ENCODE measurements around the gene EEPD1.

Gene EEPD1

DNA sequence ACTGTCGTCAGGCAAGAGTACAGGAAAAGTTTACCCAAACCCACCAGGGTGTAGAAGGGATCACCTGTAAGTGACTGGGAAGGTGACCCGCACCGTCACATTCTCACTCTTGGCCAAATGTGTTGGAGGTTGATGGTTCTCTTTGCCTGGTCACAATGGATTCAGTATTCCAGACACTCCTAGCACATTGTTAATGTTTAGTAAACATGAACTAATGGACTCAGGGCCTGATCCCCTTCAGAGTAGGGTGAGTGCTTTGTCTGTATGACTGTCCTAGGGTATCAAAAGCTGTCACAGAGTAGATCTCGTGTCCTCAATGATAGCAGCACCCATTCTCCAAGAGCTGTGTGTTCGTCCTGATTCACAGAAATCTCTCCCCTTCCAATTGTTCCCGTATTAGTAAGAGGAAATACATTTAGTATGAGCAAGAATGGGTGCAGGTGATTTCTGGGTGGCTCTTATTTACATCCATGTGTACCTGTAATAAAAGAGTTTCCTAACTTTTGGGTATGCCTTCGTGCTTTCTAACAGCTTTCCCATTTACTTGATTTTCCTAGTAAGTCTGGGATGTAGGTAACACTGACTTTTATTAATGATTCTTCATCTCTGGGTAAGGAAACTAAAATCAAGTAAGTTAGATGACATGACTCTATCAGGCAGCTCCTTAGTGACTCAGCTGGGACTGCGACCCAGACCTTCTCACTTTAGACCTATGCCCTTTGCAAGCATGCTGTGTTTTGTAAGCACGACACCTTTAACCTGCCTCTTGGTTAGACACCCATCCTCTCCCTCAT is 4.7 kb downstream of the EEPD1 start:
- DNase-seq, result no peak

DNA sequence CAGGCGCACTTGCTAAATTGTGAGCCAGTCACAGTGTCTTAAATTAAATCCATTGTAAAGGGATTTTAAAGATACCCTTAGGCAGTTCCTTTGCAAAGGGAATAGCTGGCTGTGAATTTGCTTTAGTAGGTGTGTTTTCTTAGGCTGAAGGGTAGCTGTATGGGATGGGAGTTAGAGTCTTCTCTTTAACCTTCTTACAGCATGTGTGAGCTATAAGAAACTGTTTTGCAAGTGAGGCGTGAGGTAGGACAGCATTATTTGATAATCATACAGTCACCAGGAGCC is 5.2 kb downstream of the EEPD1 start:
- DNase-seq, result no peak

DNA sequence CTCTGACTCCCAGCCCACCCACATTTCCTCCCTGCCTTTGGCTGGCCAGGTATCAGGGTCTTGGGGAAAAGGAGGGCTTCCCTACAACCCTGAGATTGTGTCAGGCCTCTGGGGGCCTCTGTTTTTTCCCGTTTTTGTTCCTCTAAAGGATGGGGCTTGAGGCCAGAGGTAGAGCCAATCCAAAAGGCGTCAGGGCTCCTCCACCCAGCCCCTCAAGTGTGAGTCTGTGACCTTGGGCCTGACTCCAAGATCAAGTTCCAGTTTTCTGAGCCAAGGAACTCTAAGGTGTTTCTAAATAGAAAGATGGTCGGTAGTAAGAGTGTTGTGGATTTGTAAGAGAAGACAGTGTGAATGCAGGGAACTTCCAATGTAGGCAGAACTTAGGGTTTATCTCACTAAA is 6.6 kb downstream of the EEPD1 start:
- no peak for DNase-seq

DNA sequence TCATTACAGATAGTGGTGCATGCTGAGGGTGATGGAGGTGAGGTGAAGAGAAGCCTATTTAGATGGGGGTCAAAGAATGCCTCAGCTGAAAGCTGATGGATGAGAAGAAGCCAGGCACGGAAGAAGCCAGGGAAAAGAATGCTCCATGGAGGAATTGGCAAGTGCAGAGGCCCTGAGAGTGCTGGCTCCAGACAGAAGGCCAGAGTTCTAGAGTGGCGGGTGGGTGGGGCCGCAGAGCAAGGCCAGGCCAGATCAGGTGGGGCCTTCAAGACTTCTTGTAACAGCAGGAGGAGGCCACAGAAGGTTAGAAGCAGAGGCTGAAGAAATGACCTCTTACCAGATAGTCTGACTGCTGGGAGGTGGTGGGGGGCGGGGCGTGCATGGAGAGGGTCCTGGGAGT is 7.3 kb downstream of the EEPD1 start:
- DNase-seq, result no peak

DNA sequence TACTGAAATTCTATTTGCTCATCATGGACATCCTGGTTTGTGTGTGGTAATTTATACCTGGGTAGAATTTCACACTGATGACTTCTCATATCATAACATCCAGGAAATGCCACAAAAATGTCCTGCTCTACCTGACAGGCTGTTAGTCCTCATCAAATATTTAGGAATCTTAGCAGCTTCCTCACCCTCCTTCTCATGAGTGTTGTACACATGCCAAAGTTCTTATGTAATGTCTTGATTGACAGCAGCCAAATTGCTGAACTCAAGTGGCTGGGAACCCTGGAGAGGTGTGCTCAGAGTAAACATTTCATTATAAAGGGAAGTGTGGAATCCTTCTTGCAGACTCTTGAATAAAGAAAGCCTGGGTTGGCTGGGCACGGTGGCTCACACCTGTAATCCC is 8.9 kb downstream of the EEPD1 start:
- no peak for DNase-seq

DNA sequence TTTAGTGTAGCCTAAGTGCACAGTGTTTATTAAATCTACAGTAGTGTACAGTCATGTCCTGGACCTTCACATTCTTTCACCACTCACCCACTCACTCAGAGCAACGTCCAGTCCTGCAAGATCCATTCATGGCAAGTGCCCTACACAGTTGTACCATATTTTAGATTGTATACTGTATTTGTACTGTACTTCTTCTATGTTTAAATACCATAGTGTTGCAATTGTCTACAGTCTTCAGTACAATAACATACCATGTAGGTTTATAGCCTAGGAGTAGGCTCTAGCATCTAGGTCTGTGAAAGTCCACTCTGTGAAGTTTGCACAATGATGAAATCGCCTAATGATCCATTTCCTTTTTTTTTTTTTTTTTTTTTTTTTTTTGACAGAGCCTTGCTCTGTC is 12.0 kb downstream of the EEPD1 start:
- DNase-seq, result no peak

DNA sequence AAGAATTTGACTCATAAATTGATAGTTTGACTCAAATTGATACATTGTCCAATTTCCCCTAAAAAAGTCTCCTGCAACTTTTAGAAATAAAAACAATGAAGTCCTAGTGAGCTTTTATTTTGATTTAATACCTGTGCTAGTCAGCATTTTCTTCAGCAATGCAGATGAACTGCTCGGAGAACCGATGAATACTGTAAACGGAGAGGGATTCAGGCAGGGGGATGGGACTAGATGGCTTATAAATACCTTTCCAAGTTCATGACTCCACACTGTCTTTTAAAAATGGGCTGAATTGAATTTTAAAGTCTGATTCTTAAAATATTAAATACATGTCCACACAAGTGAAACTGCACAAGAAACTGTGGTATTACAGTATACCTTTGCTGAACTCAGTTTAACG is 12.7 kb downstream of the EEPD1 start:
- DNase-seq, result no peak

DNA sequence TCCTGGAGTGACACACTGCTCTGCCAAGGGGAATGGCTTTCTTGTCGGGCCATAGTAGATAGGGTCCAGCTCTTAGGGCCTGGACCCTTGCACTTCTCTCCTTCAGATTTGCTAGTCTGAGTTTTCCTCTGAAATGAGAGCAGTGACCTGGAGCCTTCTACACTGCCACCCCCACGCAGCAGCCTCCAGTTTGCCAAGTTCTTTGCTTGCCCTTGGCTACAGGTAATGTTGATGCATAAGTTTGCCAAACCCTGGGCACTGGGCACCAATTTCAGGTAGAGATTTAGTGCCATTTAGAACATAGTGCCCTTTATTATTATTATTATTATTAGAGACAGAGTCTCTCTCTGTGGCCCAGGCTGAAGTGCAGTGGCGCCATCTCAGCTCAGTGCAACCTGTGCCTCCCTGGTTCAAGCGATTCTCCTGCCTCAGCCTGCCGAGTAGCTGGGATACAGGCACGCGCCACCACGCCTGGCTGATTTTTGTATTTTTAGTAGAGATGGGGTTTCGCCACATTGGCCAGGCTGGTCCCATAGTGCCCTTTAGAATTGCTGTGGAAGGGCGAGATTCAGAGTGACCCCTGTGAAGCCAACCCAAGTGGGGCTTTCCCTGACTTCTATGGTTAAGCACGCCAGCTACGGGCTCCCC is 14.5 kb downstream of the EEPD1 start:
- DNase-seq, result no peak

DNA sequence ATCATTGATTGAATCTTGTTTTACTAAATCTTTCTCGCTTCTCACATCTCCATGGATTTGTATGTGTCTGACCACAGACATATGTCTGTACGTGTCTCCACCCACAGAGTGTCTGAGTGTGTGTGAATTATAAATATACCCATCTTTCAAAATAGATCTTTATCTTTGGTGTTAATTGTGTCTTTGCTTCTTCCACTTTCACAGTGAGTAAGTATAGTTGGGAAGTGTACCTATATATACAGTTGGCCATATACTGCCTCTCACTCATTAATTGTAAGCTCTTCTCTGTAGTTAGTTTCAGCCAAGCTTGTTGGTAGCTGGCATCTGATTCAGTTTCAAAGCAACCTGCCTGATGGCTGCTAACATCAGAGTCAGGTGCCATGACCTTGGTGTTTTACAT is 18.4 kb downstream of the EEPD1 start:
- no peak for DNase-seq

DNA sequence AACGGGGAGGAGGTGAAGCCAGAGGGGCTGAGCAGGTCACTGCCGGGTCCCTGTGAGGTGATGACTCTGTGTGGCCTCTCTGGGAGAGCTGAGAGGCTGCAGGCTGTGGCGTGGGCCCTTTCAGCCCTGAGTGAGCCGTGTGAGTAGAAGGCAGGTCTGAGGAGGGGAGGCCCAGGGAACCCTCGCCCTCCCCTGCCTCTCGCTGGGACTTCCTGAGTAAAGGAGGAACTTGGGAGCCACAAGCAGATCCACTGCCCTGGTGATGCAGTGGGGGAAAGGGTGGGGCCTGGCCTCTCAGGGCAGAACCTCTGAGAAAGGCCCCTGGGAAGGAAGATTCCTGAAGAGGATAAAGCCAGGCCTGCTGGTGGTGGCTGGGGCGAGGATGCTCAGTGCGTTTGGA is 22.8 kb downstream of the EEPD1 start:
- DNase-seq, result no peak

DNA sequence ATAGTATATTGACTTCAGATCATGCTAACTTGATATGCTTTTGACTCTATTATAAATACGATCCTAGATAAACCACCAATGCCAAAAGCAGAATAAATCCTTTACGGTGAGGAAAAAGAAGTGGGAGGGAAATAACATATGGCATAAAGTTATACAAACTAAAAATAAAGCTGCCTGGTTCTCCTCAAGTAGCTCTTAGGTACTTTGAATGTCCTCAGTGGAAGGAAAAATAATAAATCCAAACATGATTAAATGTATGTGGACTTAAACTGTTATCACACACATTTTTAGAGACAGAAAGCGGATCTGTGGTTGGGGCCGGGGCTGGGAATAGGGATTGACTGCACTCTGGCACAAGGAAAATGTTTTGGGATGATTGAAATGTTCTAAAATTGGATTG is 23.6 kb downstream of the EEPD1 start:
- DNase-seq, result no peak

DNA sequence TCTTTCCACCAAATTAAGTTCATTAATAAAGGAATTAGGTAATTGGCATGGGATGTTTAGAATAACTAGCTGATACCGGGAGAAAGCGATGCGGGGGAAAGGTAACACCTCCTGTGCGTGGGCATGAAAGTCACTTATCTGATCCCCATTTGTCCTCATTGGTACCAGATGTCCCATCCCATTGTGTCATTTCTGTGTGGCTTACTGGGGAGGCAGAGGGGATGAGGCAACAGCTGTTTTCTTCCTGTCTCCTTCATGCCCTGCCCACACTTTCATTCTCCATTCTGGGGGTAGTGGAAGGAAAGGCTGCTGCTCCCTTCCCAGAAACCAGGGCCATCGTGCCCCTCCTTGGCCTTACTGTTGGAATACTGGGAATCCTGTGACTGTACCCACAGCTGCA is 27.1 kb downstream of the EEPD1 start:
- no peak for DNase-seq

DNA sequence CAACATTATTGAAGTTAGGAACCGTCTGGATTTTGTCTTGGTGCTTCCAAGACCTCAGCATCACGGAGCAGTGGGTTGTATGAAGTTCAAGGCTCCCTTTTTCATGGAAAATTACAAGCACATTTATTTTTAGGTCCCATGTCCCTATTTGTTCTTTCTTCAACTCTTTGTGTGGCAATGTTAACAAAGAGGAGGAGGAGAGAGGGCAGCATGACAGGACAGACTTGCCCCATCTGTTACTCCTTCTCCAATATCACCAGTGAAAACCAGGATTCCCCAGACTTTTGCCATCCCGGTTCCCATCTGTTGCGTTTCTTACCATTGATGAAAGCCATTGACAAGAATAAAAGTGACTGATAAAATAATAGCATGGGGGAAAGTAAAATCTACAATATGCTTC is 28.6 kb downstream of the EEPD1 start:
- no peak for DNase-seq

DNA sequence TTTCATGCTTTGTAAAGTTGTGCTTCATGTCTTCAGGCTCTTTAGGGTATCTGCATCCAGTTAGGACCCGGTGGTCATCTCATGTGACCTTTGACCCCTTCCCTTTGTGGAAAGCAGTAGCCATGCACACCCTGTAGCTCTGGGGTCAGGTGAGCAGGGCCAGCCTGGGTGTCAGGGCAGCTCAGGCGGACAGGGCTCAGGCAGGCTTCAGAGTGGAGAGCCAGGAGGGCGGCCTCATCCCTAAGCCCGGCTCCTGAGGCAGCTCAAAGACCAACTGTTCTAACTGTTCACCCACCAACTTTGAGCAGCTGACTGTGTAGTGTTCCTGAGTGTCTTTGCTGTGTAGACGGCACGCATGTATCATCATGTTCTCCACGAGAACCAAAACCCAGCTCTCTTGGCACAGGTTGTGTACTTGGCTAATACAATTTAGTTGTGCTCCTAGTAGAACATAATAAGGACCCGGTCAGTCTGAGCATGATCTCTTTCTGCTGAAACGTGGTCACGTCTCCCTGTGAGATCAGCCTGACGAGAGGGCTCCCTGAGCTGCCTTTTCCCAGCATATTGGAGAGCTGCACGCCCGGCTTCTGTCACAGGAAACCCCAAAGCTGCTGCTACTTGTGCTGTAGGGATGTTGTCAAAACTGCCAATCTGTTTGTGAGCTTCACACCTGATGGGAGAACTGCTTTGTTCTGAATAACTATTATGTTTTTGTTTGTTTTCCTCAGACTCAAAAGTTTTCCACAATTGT is 30.0 kb downstream of the EEPD1 start:
- DNase-seq, result no peak

DNA sequence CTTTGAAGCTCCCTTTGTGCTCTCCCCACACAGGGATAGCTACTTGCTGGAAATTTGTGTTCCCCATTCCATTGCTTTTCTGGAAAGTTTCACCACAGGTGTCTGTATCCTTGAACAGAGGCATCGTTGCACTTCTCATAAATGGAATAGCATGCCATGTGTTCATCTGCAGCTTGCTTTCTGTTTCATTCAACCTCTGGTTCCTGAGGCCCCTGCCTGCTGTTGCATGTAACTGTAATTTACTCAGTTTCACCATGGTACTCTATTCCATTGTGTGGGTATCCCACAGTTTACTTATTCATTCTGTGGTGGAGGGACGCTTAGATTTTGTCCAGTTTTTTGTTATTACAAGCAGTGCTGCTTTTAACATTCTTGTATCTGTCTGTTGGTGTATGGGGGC is 32.0 kb downstream of the EEPD1 start:
- DNase-seq, result no peak

DNA sequence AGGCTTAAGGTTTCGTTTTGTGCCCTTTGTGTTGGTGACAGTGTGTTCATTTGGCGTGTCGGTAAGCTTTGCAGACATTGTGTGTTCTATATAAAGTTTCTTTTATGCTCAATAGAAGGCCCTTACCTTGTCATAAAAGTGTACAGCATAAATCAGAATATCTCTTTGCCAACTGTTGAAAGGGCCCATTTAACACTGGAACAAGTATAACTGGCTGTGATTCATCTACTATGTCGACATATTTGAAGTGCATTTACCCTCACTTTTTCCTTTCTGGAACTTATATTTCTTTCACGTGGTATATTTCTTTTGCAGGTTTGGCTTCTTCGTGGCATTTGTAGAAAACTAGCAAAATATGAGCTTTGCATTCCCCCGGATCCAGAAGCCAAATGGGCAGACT is 32.7 kb downstream of the EEPD1 start:
- no peak for DNase-seq

DNA sequence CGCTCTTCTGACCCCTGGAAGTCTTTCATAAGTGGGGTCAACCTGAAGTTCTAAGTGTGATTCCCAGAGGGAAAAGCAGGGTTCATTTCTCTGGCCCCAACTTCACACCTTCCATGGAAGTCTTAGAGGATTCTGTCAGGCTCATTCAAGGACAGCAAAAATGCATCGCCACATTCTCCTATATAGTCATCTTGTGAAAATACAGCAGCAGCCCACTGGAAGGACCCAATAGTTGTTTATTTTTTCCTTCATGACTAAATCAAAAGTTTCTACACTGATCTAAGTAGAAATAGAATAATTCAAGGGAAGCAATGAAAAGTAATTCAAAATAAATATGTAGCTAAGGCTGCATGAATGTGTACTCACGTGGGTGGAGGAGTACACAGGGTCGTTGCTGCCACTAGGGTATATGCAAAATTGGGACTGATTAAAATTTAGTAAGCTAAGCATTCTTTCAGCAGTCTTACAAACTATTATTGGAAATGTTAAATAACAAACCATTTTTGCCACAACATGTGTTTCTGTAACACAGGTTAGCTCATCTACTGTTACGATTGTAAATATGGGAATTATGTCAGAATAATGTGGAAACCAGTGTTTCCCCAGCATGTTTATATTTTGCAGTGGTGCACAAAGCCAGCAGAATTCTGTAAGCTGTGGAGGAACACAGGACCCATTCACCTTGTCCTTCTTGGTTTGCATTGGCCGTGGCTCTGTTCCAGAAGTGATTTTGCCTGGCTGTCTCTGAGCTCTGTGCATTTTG is 33.5 kb downstream of the EEPD1 start:
- DNase-seq, result no peak

DNA sequence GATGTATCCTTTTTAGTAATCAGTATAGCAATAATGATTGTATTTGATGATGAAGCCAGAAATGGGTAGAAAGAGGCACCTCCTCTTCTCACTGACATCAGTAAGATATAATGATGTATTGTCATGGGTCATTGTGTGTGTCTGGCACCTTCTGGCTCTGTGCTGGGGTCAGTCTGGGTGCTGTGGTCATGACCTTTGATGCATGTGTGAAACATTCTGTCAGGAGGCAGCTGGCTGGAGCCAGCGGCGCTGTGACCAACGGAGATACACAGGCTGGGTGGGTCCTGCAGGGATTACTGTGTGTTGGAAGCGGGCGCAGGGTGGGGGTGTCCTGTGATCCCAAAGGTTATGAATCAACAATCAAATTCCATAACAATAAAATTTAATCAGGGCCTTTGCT is 35.2 kb downstream of the EEPD1 start:
- DNase-seq, result no peak

DNA sequence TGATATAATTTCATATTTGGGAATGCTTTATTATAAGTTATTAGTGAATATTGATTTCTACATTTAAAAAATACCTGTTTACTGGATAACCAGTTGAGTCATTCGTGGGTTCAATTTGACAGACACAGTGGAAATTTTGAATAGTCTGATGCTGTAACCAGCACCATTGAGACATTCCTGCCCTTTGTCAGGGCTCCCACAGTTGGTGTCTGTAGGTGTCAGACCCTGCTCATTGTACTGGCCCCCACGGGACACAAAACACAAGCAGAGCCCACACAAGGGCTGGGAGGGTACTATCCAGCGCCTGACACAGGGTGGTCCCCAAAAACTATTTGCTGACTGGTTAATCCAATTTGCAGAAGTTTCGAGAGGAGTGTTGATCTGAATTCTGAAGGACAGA is 35.9 kb downstream of the EEPD1 start:
- DNase-seq, result no peak

DNA sequence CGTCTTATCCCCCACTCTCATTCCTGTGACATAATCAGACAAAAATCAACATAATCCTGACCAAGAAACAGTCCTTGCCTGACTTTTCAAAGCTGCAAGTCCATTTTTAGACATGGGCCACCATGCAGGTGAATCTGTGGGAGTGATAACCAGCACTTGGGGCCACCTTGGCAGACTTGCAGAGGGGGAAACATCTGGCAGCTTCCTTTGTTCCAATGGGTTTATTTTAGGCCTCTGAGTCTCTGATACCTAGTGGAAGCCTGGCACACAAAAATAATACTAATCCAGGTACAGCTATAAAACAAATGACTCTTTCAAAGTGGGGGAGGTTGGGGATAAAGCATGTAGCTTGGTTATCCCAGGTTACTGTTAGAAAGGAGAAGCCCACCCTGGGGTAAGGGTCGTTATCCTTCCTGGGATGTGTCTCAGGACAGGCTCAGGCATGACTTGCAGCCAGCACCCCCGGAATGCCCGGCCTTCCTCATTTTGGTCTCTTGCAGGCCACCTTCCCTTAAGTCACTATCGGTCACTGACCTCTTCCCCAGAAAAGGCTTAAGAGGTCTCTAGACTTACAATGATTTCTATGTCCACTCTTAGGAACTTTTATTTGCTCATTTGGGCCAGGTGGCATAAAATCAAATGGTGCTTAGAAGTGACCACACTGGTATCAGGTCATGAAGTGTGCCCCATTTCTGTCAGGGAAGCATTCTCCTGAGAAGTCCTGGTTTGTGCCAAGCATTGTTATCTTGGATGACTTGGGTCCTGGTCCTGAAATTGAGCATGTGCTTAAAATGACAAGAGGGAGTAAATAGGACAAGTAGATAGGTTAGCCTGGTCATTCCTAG is 37.6 kb downstream of the EEPD1 start:
- no peak for DNase-seq

DNA sequence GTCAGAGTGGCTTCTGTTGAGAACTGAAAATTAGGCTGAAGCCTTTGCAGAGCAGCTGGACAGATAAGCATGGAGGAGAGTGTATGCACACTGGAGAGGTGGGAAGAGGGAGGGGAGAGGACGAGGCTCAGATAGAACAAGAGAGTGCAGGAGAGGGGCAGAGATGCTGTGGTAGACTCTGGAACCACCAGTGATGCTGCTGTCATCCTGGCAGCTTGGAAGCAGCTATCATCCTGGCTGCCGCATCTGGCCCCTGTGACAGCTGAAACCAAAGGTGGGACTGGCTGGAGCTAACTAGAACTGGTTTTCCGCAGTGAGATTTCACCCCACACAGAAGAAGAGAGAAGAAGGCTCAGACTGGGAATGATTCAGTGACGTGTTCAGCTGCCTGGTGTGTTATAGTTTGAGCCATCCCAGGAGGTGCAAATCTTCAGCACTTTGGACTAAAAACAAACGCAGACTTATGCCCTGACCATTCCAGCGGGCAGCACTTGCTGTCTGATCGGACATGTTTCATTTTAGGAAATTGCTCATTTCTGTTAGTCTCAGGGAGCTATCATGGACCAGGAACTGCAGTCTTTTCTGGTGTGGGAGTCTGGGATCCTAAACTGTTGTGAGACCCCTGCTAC is 38.4 kb downstream of the EEPD1 start:
- DNase-seq, result no peak

Measured in NCI-H526 treated with DMSO at 0.1 percent for 48 hours (cell line).